B cell (primary cell): ENCODE data around the gene NPY1R. TPM values are rescaled to one million over a fixed set of nuclear protein-coding genes. Genes with fewer than 3 reads are reported as not detected.

ENCODE experiments used
- ATAC-seq: fragments of 200-7000 bp; cut with Tn5 transposase; one replicate; pipeline ENCODE4 v1.10.0; 2021; ENCODE audit warnings: low read depth, mild to moderate bottlenecking, moderate number of reproducible peaks, moderate library complexity
- CTCF ChIA-PET: fragments of 350-600 bp; sonication (Branson Sonifier 250); formaldehyde crosslinking; loops from one replicate; lab custom pipeline; 2021; ENCODE audit warnings: antibody characterized with exemption, inconsistent platforms; lab: Charles Lee
- POLR2A ChIA-PET: fragments of 350-600 bp; sonication (Branson Sonifier 250); formaldehyde crosslinking; loops from one replicate; lab custom pipeline; 2021; ENCODE audit warnings: antibody characterized with exemption; lab: Charles Lee
- DNase-seq: peaks from one replicate; pipeline ENCODE4 v3.0.0; 2013
- H2AFZ ChIP-seq: 2 replicates; pipeline ENCODE4 v1.6.1; 2012; ENCODE audit warnings: mild to moderate bottlenecking, low read depth, low read length; ENCODE audit not compliant: insufficient read depth, poor library complexity, severe bottlenecking
- H3K27ac ChIP-seq, 2 donors: 1 replicate in 1 of 2; 2 replicates in 1 of 2; pipeline ENCODE4 v1.5.1; 2012 to 2013; ENCODE audit warnings: low read length in 2 of 2, mild to moderate bottlenecking in 2 of 2, moderate library complexity in 1 of 2
- H3K27me3 ChIP-seq, 4 experiments: fragments of 200-600 bp in 1 of 4; sonication (generic) in 1 of 4; replicated peaks in 1 of 4; 1 replicate in 2 of 4; 2 replicates in 2 of 4; pipeline versions ENCODE4 v1.6.1 to v1.7.0; 2013 to 2016; ENCODE audit warnings: low read length in 3 of 4, mild to moderate bottlenecking in 2 of 4, mixed read lengths in 1 of 4, moderate library complexity in 1 of 4; ENCODE audit not compliant: insufficient read depth in 4 of 4, control insufficient read depth in 3 of 4; ENCODE audit errors: control extremely low read depth in 1 of 4
- H3K36me3 ChIP-seq, 2 experiments: replicated peaks in 1 of 2; 1 replicate in 1 of 2; 2 replicates in 1 of 2; pipeline versions ENCODE4 v1.6.1 to v1.7.1; 2013; ENCODE audit warnings: low read length in 1 of 2; ENCODE audit not compliant: insufficient read depth in 2 of 2, control insufficient read depth in 1 of 2; ENCODE audit errors: control extremely low read depth in 1 of 2, extremely low read depth in 1 of 2
- H3K4me1 ChIP-seq, 2 donors: fragments of 200-600 bp in 1 of 2; sonication (generic) in 1 of 2; 1 replicate in 1 of 2; 2 replicates in 1 of 2; pipeline versions ENCODE4 v1.5.1 to v1.6.1; 2013 to 2017; ENCODE audit warnings: low read length in 2 of 2; ENCODE audit not compliant: control insufficient read depth in 2 of 2, insufficient read depth in 2 of 2
- H3K4me2 ChIP-seq: replicated peaks from 2 replicates; pipeline ENCODE3; 2012; ENCODE audit warnings: mild to moderate bottlenecking, low read depth, low read length; ENCODE audit not compliant: poor library complexity, severe bottlenecking
- H3K4me3 ChIP-seq, 5 experiments: fragments of 200-600 bp in 1 of 5; sonication (generic) in 1 of 5; 1 replicate in 3 of 5; 2 replicates in 2 of 5; pipeline versions ENCODE4 v1.5.1 to v1.7.0; 2011 to 2016; ENCODE audit warnings: low read length in 4 of 5, mild to moderate bottlenecking in 4 of 5, low read depth in 2 of 5, control low read depth in 1 of 5, moderate library complexity in 1 of 5; ENCODE audit not compliant: insufficient read depth in 1 of 5; ENCODE audit errors: control extremely low read depth in 1 of 5, extremely low read depth in 1 of 5
- H3K79me2 ChIP-seq: fragments of 200-600 bp; sonication (generic); one replicate; pipeline ENCODE4 v1.6.0; 2016; ENCODE audit warnings: low read length; ENCODE audit not compliant: control insufficient read depth, insufficient read depth
- H3K9ac ChIP-seq: fragments of 200-600 bp; sonication (generic); 2 replicates; pipeline ENCODE4 v1.6.1; 2017; ENCODE audit warnings: mild to moderate bottlenecking, low read length, moderate library complexity
- H3K9me3 ChIP-seq, 3 donors: one replicate each; pipeline versions ENCODE4 v1.6.1 to v1.7.1; 2013; ENCODE audit warnings: low read length in 2 of 3; ENCODE audit not compliant: control insufficient read depth in 2 of 3, insufficient read depth in 1 of 3; ENCODE audit errors: control extremely low read depth in 1 of 3
- H4K20me1 ChIP-seq: 2 replicates; pipeline ENCODE4 v1.6.0; 2012; ENCODE audit warnings: mild to moderate bottlenecking, low read length; ENCODE audit not compliant: insufficient read depth, control insufficient read depth, poor library complexity, severe bottlenecking
- H3K27ac Mint-ChIP-seq: one replicate; pipeline ENCODE4 v1.8.0; 2021; ENCODE audit warnings: mixed read lengths
- H3K27me3 Mint-ChIP-seq: one replicate; pipeline ENCODE4 v1.8.0; 2021; ENCODE audit warnings: mixed read lengths
- H3K4me1 Mint-ChIP-seq: one replicate; pipeline ENCODE4 v1.8.0; 2021; ENCODE audit warnings: mixed read lengths
- H3K4me3 Mint-ChIP-seq: one replicate; pipeline ENCODE4 v1.8.0; 2021; ENCODE audit warnings: mixed read lengths
- H3K9me3 Mint-ChIP-seq: one replicate; pipeline ENCODE4 v1.8.0; 2022; ENCODE audit warnings: mixed read lengths; ENCODE audit not compliant: insufficient read depth
- CTCF ChIP-seq: fragments of 200-600 bp; IDR thresholded peaks from one replicate; pipeline ENCODE4 v1.8.0; 2022; ENCODE audit warnings: antibody characterized with exemption, mild to moderate bottlenecking
- EZH2 ChIP-seq: IDR thresholded peaks from 2 replicates; pipeline ENCODE4 v1.6.1; 2012; ENCODE audit warnings: borderline replicate concordance, low read depth, mild to moderate bottlenecking, moderate library complexity, low read length; ENCODE audit not compliant: insufficient read depth, poor library complexity, severe bottlenecking
- WGBS: methylation state at CpG from one replicate; pipeline ENCODE4 v1.1.5; 2013; ENCODE audit warnings: missing lambda C conversion rate; ENCODE audit not compliant: insufficient coverage; 5-methylcytosine and 5-hydroxymethylcytosine counted together
- intact Hi-C: fragments of 100-400 bp; cut with micrococcal nuclease; formaldehyde crosslinking; loops from one replicate; pipeline ENCODE4 v1.10.0; 2022
- polyA plus RNA-seq: library from polyadenylated mRNA; depleted of rRNA; stranded (reverse); fragments of >200 nt; gene quantifications from 2 replicates; pipeline ENCODE4 v1.2.3, GENCODE V29; 2012
- total RNA-seq, 2 donors: library from RNA; stranded (reverse); fragments of 120-200 nt in 1 of 2; gene quantifications; 1 replicate in 1 of 2; 2 replicates in 1 of 2; pipeline versions ENCODE4 v1.2.3 to v1.2.4, GENCODE V29; 2013 to 2022

The NPY1R gene
- total and polyA plus RNA-seq, 2 donors (not counting 1 experiment from before 2014, with no cell fraction given): not detected

GRCh38 chr4:163350672-163351071 lies 18.3 kb upstream of the NPY1R start:
- Histone ChIP-seq H3K79me2 (no peaks in the 10 kb centered on the region), H2AFZ (no peak overlapping the region), H3K4me1 (no peaks in the 10 kb centered on the region), H3K36me3 (no peaks in the 10 kb centered on the region), H3K9me3 (no peaks in the 10 kb centered on the region), H4K20me1 (no peaks in the 10 kb centered on the region), H3K4me2 (no peak overlapping the region), H3K9ac (no peak overlapping the region), H3K27ac (no peak overlapping the region), H3K4me3 (no peak overlapping the region), H3K27me3 (peaks cover 0 to 8% (median 2%) of the 10 kb centered on the region in 4 experiments)
- TF ChIP-seq EZH2: no peak
- no peak for TF ChIP-seq CTCF
- no peak overlapping the region for H3K27ac Mint-ChIP-seq
- intact Hi-C loops: no loop called here
- CTCF ChIA-PET: no interaction called here
- no peaks in the 10 kb centered on the region for H3K4me1 Mint-ChIP-seq
- POLR2A ChIA-PET: no interaction called here
- DNase-seq (no peak), ATAC-seq (no peak)
- H3K27me3 Mint-ChIP-seq: peaks cover 24% of the 10 kb centered on the region
- H3K9me3 Mint-ChIP-seq: no peaks in the 10 kb centered on the region
- no peak overlapping the region for H3K4me3 Mint-ChIP-seq

GRCh38 chr4:163344147-163345125 lies 12.0 kb upstream of the NPY1R start:
- ChIA-PET CTCF (no interaction called here), POLR2A (no interaction called here)
- Histone ChIP-seq H3K4me1 (peaks cover 0 to 8% of the 10 kb centered on the region in 2 donors), H3K27ac (no peak overlapping the region), H3K9ac (no peak overlapping the region), H3K4me2 (peak overlapping the region; percentile 31), H3K79me2 (no peaks in the 10 kb centered on the region), H3K27me3 (peaks cover 0 to 17% (median 11%) of the 10 kb centered on the region in 4 experiments), H3K36me3 (no peaks in the 10 kb centered on the region), H4K20me1 (no peaks in the 10 kb centered on the region), H3K4me3 (no peak overlapping the region), H2AFZ (peak overlapping the region; percentile 10), H3K9me3 (no peaks in the 10 kb centered on the region)
- no peak for DNase-seq
- no peak overlapping the region for H3K4me3 Mint-ChIP-seq
- ATAC-seq: no peak
- intact Hi-C loops: no loop called here
- H3K4me1 Mint-ChIP-seq: peaks cover 7% of the 10 kb centered on the region
- H3K27ac Mint-ChIP-seq: no peak overlapping the region
- H3K27me3 Mint-ChIP-seq: peaks cover 40% of the 10 kb centered on the region
- WGBS: 7% methylated on average over 49 of the region's 50 CpGs
- no peak for TF ChIP-seq CTCF
- TF ChIP-seq EZH2: no peak
- no peaks in the 10 kb centered on the region for H3K9me3 Mint-ChIP-seq
